HCT116 (cell line): ENCODE measurements around the gene TBATA. TPM values are rescaled to one million over a fixed set of nuclear protein-coding genes. Genes with fewer than 3 reads are reported as not detected.
A peak's percentile ranks its signal among the peaks of the same experiment; 100 is the strongest.

Experiments
- ATAC-seq: fragments of 200-7000 bp; cut with Tn5 transposase; 2 replicates; pipeline ENCODE4 v1.9.1; 2020; ENCODE audit warnings: mild to moderate bottlenecking, moderate library complexity
- BruUV-seq: library from RNA; stranded (reverse); fragments of 400-500 nt; replicated peaks from 2 replicates; lab custom pipeline; 2021; lab: Mats Ljungman, UMichigan
- CTCF ChIA-PET: fragments of 300-600 bp; sonication (Branson Sonifier 250); formaldehyde crosslinking; loops from one replicate; lab custom pipeline; 2021; ENCODE audit warnings: antibody characterized with exemption; lab: Charles Lee
- POLR2A ChIA-PET: fragments of 300-600, 350-600 bp; sonication (Branson Sonifier 250); formaldehyde crosslinking; loops from one replicate; lab custom pipeline; 2021; ENCODE audit warnings: antibody characterized with exemption; lab: Charles Lee
- RAD21 ChIA-PET, 2 experiments: fragments of 300-600 bp; sonication (Branson Sonifier 250); formaldehyde crosslinking; loops; one replicate each; lab custom pipeline; 2023; ENCODE audit warnings: low total read pairs in 2 of 2; ENCODE audit not compliant: uncharacterized antibody in 2 of 2, unreplicated experiment in 2 of 2, low non-redundant PET in 1 of 2; lab: Charles Lee
- DNase-seq: peaks from one replicate; pipeline ENCODE4 v3.0.0-alpha.2; 2010; ENCODE audit warnings: low read depth, low spot score
- H2AFZ ChIP-seq: fragments of 200-600 bp; shearing (Covaris generic), sonication (generic); 2 replicates; pipeline ENCODE4 v1.6.1; 2017; ENCODE audit warnings: low read depth, mixed run types, mixed read lengths, antibody characterized with exemption, low read length; ENCODE audit not compliant: poor library complexity, severe bottlenecking
- H3K27ac ChIP-seq: 2 replicates; pipeline ENCODE4 v1.5.1; 2012; ENCODE audit warnings: low read depth, low read length
- H3K27me3 ChIP-seq: fragments of 200-600 bp; sonication (generic); 2 replicates; pipeline ENCODE4 v1.6.1; 2016; ENCODE audit warnings: mixed run types, low read length, mixed read lengths; ENCODE audit not compliant: insufficient read depth
- H3K36me3 ChIP-seq, 2 experiments: fragments of 200-500 bp in 1 of 2; fragments of 200-600 bp in 1 of 2; sonication (Bioruptor generic) in 1 of 2; sonication (generic) in 1 of 2; 2 replicates each; pipeline versions ENCODE4 v1.5.1 to v1.6.1; 2014 to 2016; ENCODE audit warnings: low read length in 2 of 2, inconsistent platforms in 1 of 2, mixed read lengths in 1 of 2, mixed run types in 1 of 2; ENCODE audit not compliant: insufficient read depth in 2 of 2, control insufficient read depth in 1 of 2
- H3K4me1 ChIP-seq, 2 experiments: fragments of 200-600 bp in 1 of 2; sonication (generic) in 1 of 2; 2 replicates each; pipeline versions ENCODE4 v1.5.1 to v1.6.1; 2012 to 2017; ENCODE audit warnings: low read length in 2 of 2, inconsistent platforms in 1 of 2, mild to moderate bottlenecking in 1 of 2, mixed read lengths in 1 of 2, mixed run types in 1 of 2, moderate library complexity in 1 of 2; ENCODE audit not compliant: insufficient read depth in 2 of 2, control insufficient read depth in 1 of 2
- H3K4me2 ChIP-seq: fragments of 200-600 bp; sonication (generic); 2 replicates; pipeline ENCODE4 v1.6.1; 2017; ENCODE audit warnings: mixed run types, low read length, mixed read lengths
- H3K4me3 ChIP-seq, 2 experiments: fragments of 200-600 bp in 1 of 2; sonication (generic) in 1 of 2; replicated peaks in 1 of 2; 2 replicates each; pipeline ENCODE4 v1.5.1; 2011 to 2016; ENCODE audit warnings: low read length in 2 of 2, control low read depth in 1 of 2, low read depth in 1 of 2, mild to moderate bottlenecking in 1 of 2, mixed read lengths in 1 of 2, mixed run types in 1 of 2
- H3K79me2 ChIP-seq: fragments of 200-600 bp; sonication (generic); 2 replicates; pipeline ENCODE4 v1.6.1; 2017; ENCODE audit warnings: mild to moderate bottlenecking, mixed run types, low read length, moderate library complexity, mixed read lengths; ENCODE audit not compliant: insufficient read depth
- H3K9ac ChIP-seq: fragments of 200-600 bp; sonication (generic); 2 replicates; pipeline ENCODE4 v1.6.1; 2016; ENCODE audit warnings: low read length, mixed read lengths
- H3K9me2 ChIP-seq: fragments of 200-600 bp; sonication (generic), shearing (Covaris generic); 2 replicates; pipeline ENCODE4 v1.6.1; 2017; ENCODE audit warnings: mixed run types, mild to moderate bottlenecking, moderate library complexity; ENCODE audit not compliant: insufficient read depth
- H3K9me3 ChIP-seq, 2 experiments: fragments of 200-500 bp in 1 of 2; fragments of 200-600 bp in 1 of 2; sonication (Bioruptor generic) in 1 of 2; sonication (generic) in 1 of 2; 2 replicates each; pipeline ENCODE4 v1.6.1; 2014 to 2017; ENCODE audit warnings: low read length in 2 of 2, mixed read lengths in 2 of 2, inconsistent platforms in 1 of 2, low read depth in 1 of 2, mild to moderate bottlenecking in 1 of 2, mixed run types in 1 of 2, moderate library complexity in 1 of 2; ENCODE audit not compliant: control insufficient read depth in 1 of 2, insufficient read depth in 1 of 2
- H4K20me1 ChIP-seq: fragments of 200-600 bp; sonication (generic), shearing (Covaris generic); 2 replicates; pipeline ENCODE4 v1.6.1; 2017; ENCODE audit warnings: mixed run types, mild to moderate bottlenecking, moderate library complexity; ENCODE audit not compliant: insufficient read depth
- CBX3 ChIP-seq: IDR thresholded peaks from 2 replicates; pipeline ENCODE4 v1.6.1; 2012; ENCODE audit warnings: low read depth
- CEBPB ChIP-seq: IDR thresholded peaks from 2 replicates; pipeline ENCODE4 v1.6.1; 2012; ENCODE audit warnings: low read depth
- EGR1 ChIP-seq: IDR thresholded peaks from 2 replicates; pipeline ENCODE4 v1.6.1; 2012; ENCODE audit warnings: low read depth
- ELF1 ChIP-seq: IDR thresholded peaks from 2 replicates; pipeline ENCODE4 v1.6.1; 2012; ENCODE audit warnings: low read depth, borderline replicate concordance
- EZH2 ChIP-seq: fragments of 200-600 bp; sonication (generic); IDR thresholded peaks from 2 replicates; pipeline ENCODE4 v1.6.1; 2017; ENCODE audit warnings: antibody characterized with exemption, mixed run types
- EZH2phosphoT487 ChIP-seq: fragments of 200-600 bp; IDR thresholded peaks from 2 replicates; pipeline ENCODE4 v1.6.1; 2018; ENCODE audit warnings: antibody characterized with exemption, borderline replicate concordance
- FOSL1 ChIP-seq: IDR thresholded peaks from 2 replicates; pipeline ENCODE4 v1.6.1; 2012; ENCODE audit warnings: low read depth
- POLR2A ChIP-seq: IDR thresholded peaks from 2 replicates; pipeline ENCODE4 v1.7.0; 2011; ENCODE audit warnings: borderline replicate concordance; ENCODE audit not compliant: insufficient read depth, insufficient read length; ENCODE audit errors: extremely low read depth
- POLR2AphosphoS5 ChIP-seq: IDR thresholded peaks from 2 replicates; pipeline ENCODE4 v1.6.1; 2011; ENCODE audit warnings: mild to moderate bottlenecking, low read depth, low read length, moderate library complexity
- RAD21 ChIP-seq: IDR thresholded peaks from 2 replicates; pipeline ENCODE4 v1.6.1; 2012; ENCODE audit warnings: low read depth, mild to moderate bottlenecking
- SIN3A ChIP-seq: IDR thresholded peaks from 2 replicates; pipeline ENCODE4 v1.6.1; 2012; ENCODE audit warnings: low read depth
- SP1 ChIP-seq: IDR thresholded peaks from 2 replicates; pipeline ENCODE4 v1.6.1; 2012; ENCODE audit warnings: low read depth
- SRF ChIP-seq: IDR thresholded peaks from 2 replicates; pipeline ENCODE4 v1.6.1; 2012; ENCODE audit warnings: low read depth
- TCF7L2 ChIP-seq: IDR thresholded peaks from 2 replicates; pipeline ENCODE4 v1.7.0; 2011; ENCODE audit warnings: borderline replicate concordance, inconsistent platforms; ENCODE audit not compliant: insufficient read depth, insufficient read length; ENCODE audit errors: extremely low read depth
- ZFX ChIP-seq: fragments of 450-650 bp; IDR thresholded peaks from 2 replicates; pipeline ENCODE4 v1.6.1; 2017
- ZNF274 ChIP-seq: fragments of 200-500 bp; sonication (Bioruptor generic); IDR thresholded peaks from 2 replicates; pipeline ENCODE4 v1.6.1; 2014; ENCODE audit warnings: mild to moderate bottlenecking, low read depth, low read length, inconsistent platforms
- intact Hi-C: fragments of 100-400 bp; cut with micrococcal nuclease; formaldehyde crosslinking; loops from 2 replicates; pipeline ENCODE4 v1.10.0; 2022
- total RNA-seq: library from RNA; stranded (reverse); gene quantifications from one replicate; pipeline ENCODE4 v1.2.1, GENCODE V29; 2021; ENCODE audit not compliant: unreplicated experiment
- TF ChIP-seq, protein P1 (sequence below): IDR thresholded peaks from 2 replicates; pipeline ENCODE4 v1.6.1; 2012
- TF ChIP-seq, protein P2 (sequence below): IDR thresholded peaks from 2 replicates; pipeline ENCODE4 v1.6.1; 2011; ENCODE audit warnings: mild to moderate bottlenecking, low read length, moderate library complexity; ENCODE audit not compliant: insufficient replicate concordance; ENCODE audit errors: extremely low read depth
- TF ChIP-seq, protein P3 (sequence below), 3 experiments: fragments of 200-600 bp in 1 of 3; sonication (generic) in 1 of 3; IDR thresholded peaks in 2 of 3; conservative IDR thresholded peaks in 1 of 3; 2 replicates each; pipeline ENCODE4 v1.5.1; 2012 to 2017; ENCODE audit warnings: low read depth in 2 of 3, low read length in 2 of 3, antibody characterized with exemption in 1 of 3, borderline replicate concordance in 1 of 3, control low read depth in 1 of 3, mild to moderate bottlenecking in 1 of 3, mixed read lengths in 1 of 3, mixed run types in 1 of 3, moderate library complexity in 1 of 3; ENCODE audit not compliant: insufficient read depth in 1 of 3
- TF ChIP-seq, protein P4 (sequence below): IDR thresholded peaks from 2 replicates; pipeline ENCODE4 v1.6.1; 2012

TBATA gene
- total RNA-seq, 1 experiment from 2014 or later, result not detected

DNA sequence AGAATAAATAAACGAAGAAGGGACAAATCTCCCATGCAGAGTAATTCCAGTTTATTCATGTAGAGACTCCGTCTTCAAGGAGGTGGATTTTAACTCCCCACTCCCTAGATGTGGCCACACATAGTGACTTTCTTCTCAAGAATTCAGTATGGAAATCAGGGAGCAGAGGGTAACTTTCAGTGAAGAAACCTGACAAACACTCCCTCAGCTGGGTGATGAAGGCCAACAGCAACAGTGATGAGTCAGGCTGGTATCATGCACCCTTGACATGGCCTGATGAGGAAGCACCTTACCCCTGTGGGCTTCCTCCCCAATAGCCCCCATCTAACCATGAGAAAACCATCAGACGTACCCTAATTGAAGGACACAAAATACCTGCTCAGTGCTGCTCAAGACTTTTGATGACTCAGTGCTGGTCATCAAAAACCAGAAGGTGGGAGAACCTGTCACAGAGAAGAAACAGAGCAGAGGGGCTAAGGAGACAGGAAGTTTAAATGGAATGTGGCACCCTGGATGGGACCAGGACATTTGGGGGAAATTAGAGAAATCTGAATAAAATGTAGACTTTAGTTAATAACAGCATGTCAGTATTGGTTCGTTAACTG, 62.3 kb downstream of the TBATA start:
- intact Hi-C loops, result no loop called here
- Histone ChIP-seq H3K4me1 (peaks cover 10 to 31% of the 10 kb centered on the region in 2 experiments), H3K27me3 (no peaks in the 10 kb centered on the region), H3K36me3 (peaks cover 0 to 14% of the 10 kb centered on the region in 2 experiments; a peak in 2 of 4 replicates), H3K9me2 (no peaks in the 10 kb centered on the region), H3K79me2 (no peaks in the 10 kb centered on the region), H3K9me3 (no peaks in the 10 kb centered on the region), H3K4me3 (0 out of 4 replicates have a peak overlapping the region, but pooled peaks of 1 of the 2 experiments have one; percentile 2), H3K4me2 (peak overlapping the region; percentile 57), H3K9ac (peak overlapping the region; percentile 24; the same call in 1 of the 2 replicates), H4K20me1 (no peaks in the 10 kb centered on the region), H2AFZ (no peak overlapping the region), H3K27ac (no peak overlapping the region; the same call in 1 of the 2 replicates)
- ATAC-seq, result peak; percentile 76
- ChIA-PET CTCF (no interaction called here), POLR2A (no interaction called here), RAD21 (no interaction called here)
- peak; percentile 66 for DNase-seq
- no TSS peak for BruUV-seq
- TF ChIP-seq SP1 (peak; percentile 71), RAD21 (no peak), FOSL1 (peak; percentile 85), ZFX (no peak), EZH2phosphoT487 (no peak), POLR2AphosphoS5 (no peak), SIN3A (peak; percentile 35; the same call in 1 of the 2 replicates), SRF (no peak), ELF1 (no peak), POLR2A (no peak), TCF7L2 (no peak), EZH2 (no peak), EGR1 (no peak), CEBPB (peak; percentile 77), CBX3 (peak; percentile 53; the same call in 1 of the 2 replicates), ZNF274 (no peak)
- TF ChIP-seq, protein P1, sequence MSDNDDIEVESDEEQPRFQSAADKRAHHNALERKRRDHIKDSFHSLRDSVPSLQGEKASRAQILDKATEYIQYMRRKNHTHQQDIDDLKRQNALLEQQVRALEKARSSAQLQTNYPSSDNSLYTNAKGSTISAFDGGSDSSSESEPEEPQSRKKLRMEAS, result peak; percentile 28; the same call in 1 of the 2 replicates
- TF ChIP-seq, protein P2, sequence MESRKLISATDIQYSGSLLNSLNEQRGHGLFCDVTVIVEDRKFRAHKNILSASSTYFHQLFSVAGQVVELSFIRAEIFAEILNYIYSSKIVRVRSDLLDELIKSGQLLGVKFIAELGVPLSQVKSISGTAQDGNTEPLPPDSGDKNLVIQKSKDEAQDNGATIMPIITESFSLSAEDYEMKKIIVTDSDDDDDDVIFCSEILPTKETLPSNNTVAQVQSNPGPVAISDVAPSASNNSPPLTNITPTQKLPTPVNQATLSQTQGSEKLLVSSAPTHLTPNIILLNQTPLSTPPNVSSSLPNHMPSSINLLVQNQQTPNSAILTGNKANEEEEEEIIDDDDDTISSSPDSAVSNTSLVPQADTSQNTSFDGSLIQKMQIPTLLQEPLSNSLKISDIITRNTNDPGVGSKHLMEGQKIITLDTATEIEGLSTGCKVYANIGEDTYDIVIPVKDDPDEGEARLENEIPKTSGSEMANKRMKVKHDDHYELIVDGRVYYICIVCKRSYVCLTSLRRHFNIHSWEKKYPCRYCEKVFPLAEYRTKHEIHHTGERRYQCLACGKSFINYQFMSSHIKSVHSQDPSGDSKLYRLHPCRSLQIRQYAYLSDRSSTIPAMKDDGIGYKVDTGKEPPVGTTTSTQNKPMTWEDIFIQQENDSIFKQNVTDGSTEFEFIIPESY, result no peak
- TF ChIP-seq, protein P3, sequence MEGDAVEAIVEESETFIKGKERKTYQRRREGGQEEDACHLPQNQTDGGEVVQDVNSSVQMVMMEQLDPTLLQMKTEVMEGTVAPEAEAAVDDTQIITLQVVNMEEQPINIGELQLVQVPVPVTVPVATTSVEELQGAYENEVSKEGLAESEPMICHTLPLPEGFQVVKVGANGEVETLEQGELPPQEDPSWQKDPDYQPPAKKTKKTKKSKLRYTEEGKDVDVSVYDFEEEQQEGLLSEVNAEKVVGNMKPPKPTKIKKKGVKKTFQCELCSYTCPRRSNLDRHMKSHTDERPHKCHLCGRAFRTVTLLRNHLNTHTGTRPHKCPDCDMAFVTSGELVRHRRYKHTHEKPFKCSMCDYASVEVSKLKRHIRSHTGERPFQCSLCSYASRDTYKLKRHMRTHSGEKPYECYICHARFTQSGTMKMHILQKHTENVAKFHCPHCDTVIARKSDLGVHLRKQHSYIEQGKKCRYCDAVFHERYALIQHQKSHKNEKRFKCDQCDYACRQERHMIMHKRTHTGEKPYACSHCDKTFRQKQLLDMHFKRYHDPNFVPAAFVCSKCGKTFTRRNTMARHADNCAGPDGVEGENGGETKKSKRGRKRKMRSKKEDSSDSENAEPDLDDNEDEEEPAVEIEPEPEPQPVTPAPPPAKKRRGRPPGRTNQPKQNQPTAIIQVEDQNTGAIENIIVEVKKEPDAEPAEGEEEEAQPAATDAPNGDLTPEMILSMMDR (IDR thresholded peaks at IDR 0.05 in 2 of 3, conservative IDR thresholded peaks at IDR 0.05 in 1 of 3; ENCODE audit: borderline replicate concordance in 1 of 3, insufficient read depth in 1 of 3, low read depth in 2 of 3, low read length in 2 of 3), result no peak
- TF ChIP-seq, protein P4, sequence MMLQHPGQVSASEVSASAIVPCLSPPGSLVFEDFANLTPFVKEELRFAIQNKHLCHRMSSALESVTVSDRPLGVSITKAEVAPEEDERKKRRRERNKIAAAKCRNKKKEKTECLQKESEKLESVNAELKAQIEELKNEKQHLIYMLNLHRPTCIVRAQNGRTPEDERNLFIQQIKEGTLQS, result no peak; the same call in 1 of the 2 replicates
